ENCODE results near the gene SPAG17.
"Not testable (repeated sequence)": the region's sequence is repeated elsewhere in the genome, so short reads cannot be mapped to it uniquely, and the experiment has no call there.

The SPAG17 gene

GRCh38 chr1:117925981-117926380, 259.0 kb downstream of the SPAG17 start:
- no peak overlapping the region for H3K4me2 ChIP-seq
- TF ChIP-seq Cebpa-rat (IDR thresholded peaks at IDR 0.05): no peak

GRCh38 chr1:117922717-117923116, 262.3 kb downstream of the SPAG17 start:
- H4K20me1 ChIP-seq: peaks cover 27% of the 10 kb centered on the region; the same call in 1 of the 2 replicates
- H3K4me3 ChIP-seq, H3K27ac ChIP-seq, H3K4me1 ChIP-seq, H3K9me3 ChIP-seq, H3K4me2 ChIP-seq, H3K27me3 ChIP-seq, H3K9ac ChIP-seq: not testable (repeated sequence)
- peaks cover 24% of the 10 kb centered on the region for H3K36me3 ChIP-seq

More at GRCh38 chr1:117925981-117926380, 259.0 kb downstream of the SPAG17 start:
- no peak overlapping the region for H3K4me3 ChIP-seq
- no peak overlapping the region for H3K27ac ChIP-seq
- H4K20me1 ChIP-seq: peaks cover 37% of the 10 kb centered on the region
- H3K27me3 ChIP-seq: no peaks in the 10 kb centered on the region
- no peaks in the 10 kb centered on the region for H3K9me3 ChIP-seq
- no peak overlapping the region for H3K9ac ChIP-seq
- H3K36me3 ChIP-seq: no peaks in the 10 kb centered on the region
- H3K4me1 ChIP-seq: peaks cover 20% of the 10 kb centered on the region

DNA sequence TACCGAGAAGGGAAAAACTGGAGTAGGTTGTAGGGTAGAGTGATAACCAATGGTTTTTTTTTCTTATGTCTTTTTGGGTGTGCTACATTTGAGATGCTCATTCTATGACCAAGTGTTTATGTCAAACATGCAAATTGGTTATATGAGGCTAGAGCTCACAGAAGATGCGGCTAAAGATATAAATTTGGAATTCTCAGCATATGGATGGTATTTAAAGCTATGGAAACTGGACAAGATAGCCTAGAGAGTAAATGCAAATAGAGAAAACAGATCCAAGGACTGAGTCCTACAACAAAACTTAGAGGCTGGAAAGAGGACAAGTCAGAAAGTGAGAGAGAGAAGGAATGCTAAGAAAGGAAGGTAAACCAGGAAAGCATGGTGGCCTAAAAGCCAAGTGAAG, 263.0 kb downstream of the SPAG17 start:
- H3K4me3 ChIP-seq: no peak overlapping the region
- H3K36me3 ChIP-seq: peaks cover 31% of the 10 kb centered on the region
- H3K9me3 ChIP-seq: no peaks in the 10 kb centered on the region
- H4K20me1 ChIP-seq: peaks cover 27% of the 10 kb centered on the region; the same call in 1 of the 2 replicates
- H3K27ac ChIP-seq: no peak overlapping the region
- no peaks in the 10 kb centered on the region for H3K4me1 ChIP-seq
- no peak for TF ChIP-seq Cebpa-rat (IDR thresholded peaks at IDR 0.05)
- no peak overlapping the region for H3K4me2 ChIP-seq
- no peak overlapping the region for H3K9ac ChIP-seq
- H3K27me3 ChIP-seq: no peaks in the 10 kb centered on the region

DNA sequence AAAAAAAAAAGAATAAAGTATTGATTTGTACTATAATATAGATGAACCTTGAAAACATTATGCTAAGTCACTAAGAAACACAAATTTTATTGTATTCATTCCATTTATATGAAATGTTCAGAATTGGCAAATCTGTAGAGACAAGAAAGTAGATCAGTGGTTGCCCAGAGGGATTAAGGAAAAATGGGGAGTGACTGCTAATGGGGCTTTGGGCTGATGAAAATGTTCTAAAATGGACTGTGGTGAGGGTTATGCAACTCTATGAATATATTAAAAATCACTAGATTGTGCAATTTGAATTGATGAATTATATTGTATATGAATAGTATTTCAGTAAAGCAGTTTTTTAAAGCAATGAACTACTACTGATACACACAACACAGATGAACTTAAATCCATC, 265.7 kb downstream of the SPAG17 start:
- Histone ChIP-seq H3K36me3 (peaks cover 57% of the 10 kb centered on the region), H3K4me1 (no peaks in the 10 kb centered on the region), H3K4me2 (no peak overlapping the region), H3K27ac (no peak overlapping the region), H3K9me3 (no peaks in the 10 kb centered on the region), H4K20me1 (peaks cover 23% of the 10 kb centered on the region; the same call in 1 of the 2 replicates), H3K27me3 (no peaks in the 10 kb centered on the region), H3K9ac (no peak overlapping the region), H3K4me3 (no peak overlapping the region)
- no peak for TF ChIP-seq Cebpa-rat (IDR thresholded peaks at IDR 0.05)

GRCh38 chr1:117911051-117911450, 274.0 kb downstream of the SPAG17 start:
- peaks cover 87% of the 10 kb centered on the region for H3K36me3 ChIP-seq

GRCh38 chr1:117905019-117905418, 280.0 kb downstream of the SPAG17 start:
- Histone ChIP-seq H3K4me2 (no peak overlapping the region), H3K4me3 (no peak overlapping the region), H3K36me3 (peaks cover 74% of the 10 kb centered on the region), H3K27ac (no peak overlapping the region), H3K4me1 (no peaks in the 10 kb centered on the region), H3K9ac (no peak overlapping the region), H4K20me1 (no peaks in the 10 kb centered on the region), H3K27me3 (no peaks in the 10 kb centered on the region), H3K9me3 (no peaks in the 10 kb centered on the region)
- no peak for TF ChIP-seq Cebpa-rat (IDR thresholded peaks at IDR 0.05)

More at GRCh38 chr1:117911051-117911450, 274.0 kb downstream of the SPAG17 start:
- no peak overlapping the region for H3K4me2 ChIP-seq
- no peaks in the 10 kb centered on the region for H3K4me1 ChIP-seq
- no peak overlapping the region for H3K27ac ChIP-seq
- H3K4me3 ChIP-seq: no peak overlapping the region
- H3K9me3 ChIP-seq: no peaks in the 10 kb centered on the region
- TF ChIP-seq Cebpa-rat (IDR thresholded peaks at IDR 0.05): no peak
- no peaks in the 10 kb centered on the region for H4K20me1 ChIP-seq
- no peaks in the 10 kb centered on the region for H3K27me3 ChIP-seq
- H3K9ac ChIP-seq: no peak overlapping the region

DNA sequence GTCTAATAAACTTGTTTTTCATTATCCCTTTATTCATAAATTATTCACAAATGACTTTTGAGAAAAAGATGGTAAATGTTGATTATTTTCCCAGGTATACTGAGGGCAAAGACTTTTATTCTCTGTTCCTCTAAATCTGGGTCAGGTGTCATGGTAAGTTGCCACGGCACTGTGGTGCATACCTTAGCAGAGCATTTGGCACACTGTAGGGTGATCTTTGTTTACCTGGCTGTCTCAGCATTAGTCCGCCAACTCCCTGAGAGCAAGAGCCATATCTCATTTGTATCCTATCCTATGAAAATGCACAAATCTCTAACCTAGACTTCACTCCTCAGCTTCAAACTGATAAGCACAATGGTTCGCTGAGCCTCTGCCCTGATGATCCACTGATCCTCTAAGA, 280.5 kb downstream of the SPAG17 start:
- H3K9ac ChIP-seq: no peak overlapping the region
- peaks cover 69% of the 10 kb centered on the region for H3K36me3 ChIP-seq
- H3K4me3 ChIP-seq: no peak overlapping the region
- no peaks in the 10 kb centered on the region for H3K27me3 ChIP-seq
- no peaks in the 10 kb centered on the region for H3K9me3 ChIP-seq
- no peak for TF ChIP-seq Cebpa-rat (IDR thresholded peaks at IDR 0.05)
- no peak overlapping the region for H3K27ac ChIP-seq
- H4K20me1 ChIP-seq: no peaks in the 10 kb centered on the region
- no peak overlapping the region for H3K4me2 ChIP-seq
- H3K4me1 ChIP-seq: no peaks in the 10 kb centered on the region
